HepG2 (cell line): ENCODE data around the gene EEA1. TPM values are rescaled to one million over a fixed set of nuclear protein-coding genes. Genes with fewer than 3 reads are reported as not detected.

Experiments used
- CENPX ChIP-seq: sonication (generic); formaldehyde crosslinking; IDR thresholded peaks from 2 replicates; pipeline ENCODE4 v1.9.0; 2021; ENCODE audit warnings: mild to moderate bottlenecking, missing genetic modification reagents, moderate library complexity
- CREBL2 ChIP-seq: sonication (generic); formaldehyde crosslinking; IDR thresholded peaks from 2 replicates; pipeline ENCODE4 v1.8.1; 2023; ENCODE audit warnings: missing genetic modification reagents, mild to moderate bottlenecking, borderline replicate concordance
- CSRNP2 ChIP-seq: sonication (generic); formaldehyde crosslinking; conservative IDR thresholded peaks from 2 replicates; pipeline ENCODE4 v1.8.0; 2022; ENCODE audit warnings: low read depth, missing genetic modification reagents
- ERF ChIP-seq: IDR thresholded peaks from 2 replicates; pipeline ENCODE4 v1.6.1; 2018; ENCODE audit warnings: missing biosample characterization, missing genetic modification reagents
- ETV6 ChIP-seq: sonication (generic); formaldehyde crosslinking; conservative IDR thresholded peaks from 2 replicates; pipeline ENCODE4 v1.4.0; 2020; ENCODE audit warnings: missing genetic modification reagents
- HNF4G ChIP-seq, 2 experiments: sonication (generic) in 1 of 2; formaldehyde crosslinking in 1 of 2; IDR thresholded peaks; 2 replicates each; pipeline versions ENCODE4 v1.4.0 to v1.6.1; 2011 to 2020; ENCODE audit warnings: borderline replicate concordance in 2 of 2, low read depth in 2 of 2, mild to moderate bottlenecking in 2 of 2, low read length in 1 of 2, missing genetic modification reagents in 1 of 2, moderate library complexity in 1 of 2
- PHF5A ChIP-seq: IDR thresholded peaks from one replicate; pipeline ENCODE4 v1.6.1; 2018; ENCODE audit warnings: low read depth, missing genetic modification reagents; ENCODE audit not compliant: unreplicated experiment
- U2AF2 ChIP-seq: fragments of 200-400 bp; formaldehyde crosslinking; IDR thresholded peaks from 2 replicates; pipeline ENCODE4 v1.6.1; 2017; ENCODE audit warnings: low read depth, mild to moderate bottlenecking, low read length
- WIZ ChIP-seq: sonication (generic); formaldehyde crosslinking; IDR thresholded peaks from 2 replicates; pipeline ENCODE4 v1.5.1; 2020; ENCODE audit warnings: mild to moderate bottlenecking, missing genetic modification reagents
- ZBTB1 ChIP-seq: sonication (generic); formaldehyde crosslinking; IDR thresholded peaks from 2 replicates; pipeline ENCODE4 v1.4.0; 2020; ENCODE audit warnings: missing genetic modification reagents, borderline replicate concordance
- ZBTB46 ChIP-seq: sonication (generic); formaldehyde crosslinking; IDR thresholded peaks from 2 replicates; pipeline ENCODE4 v1.4.0; 2020; ENCODE audit warnings: mild to moderate bottlenecking, missing genetic modification reagents, borderline replicate concordance
- ZFP37 ChIP-seq: sonication (generic); formaldehyde crosslinking; IDR thresholded peaks from 2 replicates; pipeline ENCODE4 v1.4.0; 2020; ENCODE audit warnings: missing genetic modification reagents, borderline replicate concordance
- ZNF121 ChIP-seq: sonication (generic); formaldehyde crosslinking; IDR thresholded peaks from 2 replicates; pipeline ENCODE4 v1.5.0; 2020; ENCODE audit warnings: mild to moderate bottlenecking, missing genetic modification reagents
- ZNF383 ChIP-seq: sonication (generic); formaldehyde crosslinking; IDR thresholded peaks from 2 replicates; pipeline ENCODE4 v1.4.0; 2020; ENCODE audit warnings: missing genetic modification reagents, mild to moderate bottlenecking, borderline replicate concordance
- ZNF460 ChIP-seq: sonication (generic); formaldehyde crosslinking; IDR thresholded peaks from 2 replicates; pipeline ENCODE4 v1.5.1; 2020; ENCODE audit warnings: missing genetic modification reagents, mild to moderate bottlenecking, borderline replicate concordance
- ZNF749 ChIP-seq: sonication (generic); formaldehyde crosslinking; IDR thresholded peaks from 2 replicates; pipeline ENCODE4 v1.8.0; 2022; ENCODE audit warnings: mild to moderate bottlenecking, missing genetic modification reagents, moderate library complexity, borderline replicate concordance
- ZNF790 ChIP-seq: sonication (generic); formaldehyde crosslinking; IDR thresholded peaks from 2 replicates; pipeline ENCODE4 v1.8.0; 2022; ENCODE audit warnings: missing genetic modification reagents, mild to moderate bottlenecking, borderline replicate concordance
- ZNF816 ChIP-seq: sonication (generic); formaldehyde crosslinking; IDR thresholded peaks from 2 replicates; pipeline ENCODE4 v1.8.0; 2022; ENCODE audit warnings: missing genetic modification reagents, mild to moderate bottlenecking, borderline replicate concordance
- ZNF841 ChIP-seq: sonication (generic); formaldehyde crosslinking; IDR thresholded peaks from 2 replicates; pipeline ENCODE4 v1.8.1; 2023; ENCODE audit warnings: missing genetic modification reagents, borderline replicate concordance
- polyA plus RNA-seq, 8 experiments: library from polyadenylated mRNA; depleted of rRNA in 3 of 8; stranded (reverse) in 7 of 8; unstranded in 1 of 8; fragments of >200 nt; fragmentation: Illumina TruSeq in 4 of 8; extraction: Trizol in 4 of 8; gene quantifications; 2 replicates each; pipeline versions ENCODE4 v1.2.1 to v1.2.3, GENCODE V29; 2011 to 2016; ENCODE audit warnings: low read depth in 4 of 8, missing spikeins in 1 of 8, mixed read lengths in 1 of 8; ENCODE audit not compliant: insufficient read depth in 1 of 8
- total RNA-seq, 5 experiments: library from RNA; depleted of rRNA; stranded (reverse); fragments of >200 nt; fragmentation: Illumina TruSeq; extraction: Trizol; gene quantifications; 2 replicates each; pipeline ENCODE4 v1.2.3, GENCODE V29; 2016; ENCODE audit warnings: low read depth in 1 of 5
- TF ChIP-seq, protein P1 (sequence below): sonication (generic); formaldehyde crosslinking; IDR thresholded peaks from 2 replicates; pipeline ENCODE4 v1.8.1; 2023; ENCODE audit warnings: mild to moderate bottlenecking, moderate library complexity, missing genetic modification reagents
- TF ChIP-seq, protein P2 (sequence below): sonication (generic); formaldehyde crosslinking; conservative IDR thresholded peaks from 2 replicates; pipeline ENCODE4 v1.4.0; 2020; ENCODE audit warnings: missing genetic modification reagents
- TF ChIP-seq, protein P3 (sequence below): sonication (generic); formaldehyde crosslinking; conservative IDR thresholded peaks from 2 replicates; pipeline ENCODE4 v1.8.0; 2022; ENCODE audit warnings: missing genetic modification reagents

The EEA1 gene
- total and polyA plus RNA-seq, 2 of the 13 experiments (the other 11 are each of a cell fraction or from before 2014, with no cell fraction given) = 5.0 to 19.3 TPM

- TF ChIP-seq ERF (CRISPR knock-in tag) = no peak
- TF ChIP-seq CSRNP2 (CRISPR knock-in tag) = no peak
- peak; percentile 85; the same call in 1 of the 2 replicates for TF ChIP-seq ZNF460 (CRISPR knock-in tag)
- no peak for TF ChIP-seq ZNF790 (CRISPR knock-in tag)
- no peak for TF ChIP-seq CENPX (CRISPR knock-in tag)
- TF ChIP-seq ZNF816 = peak; percentile 86; the same call in 1 of the 2 replicates
- no peak for TF ChIP-seq ETV6 (CRISPR knock-in tag)
- no peak for TF ChIP-seq ZNF383
- TF ChIP-seq, protein P1, sequence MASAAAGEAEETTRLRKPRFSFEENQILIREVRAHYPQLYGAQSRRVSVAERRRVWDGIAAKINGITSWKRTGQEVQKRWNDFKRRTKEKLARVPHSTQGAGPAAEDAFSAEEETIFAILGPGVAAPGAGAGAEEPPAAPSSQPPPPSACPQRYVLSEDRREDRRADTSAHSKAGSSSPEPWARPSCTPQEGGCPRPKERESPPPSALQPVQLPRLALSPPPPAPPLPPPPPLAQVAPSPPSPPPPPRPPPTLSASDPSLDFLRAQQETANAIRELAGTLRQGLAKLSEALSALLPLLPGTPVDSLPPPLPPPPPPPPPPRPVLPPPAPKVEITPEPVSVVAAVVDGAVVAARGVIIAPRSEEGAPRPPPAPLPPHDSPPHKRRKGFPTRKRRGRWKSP (CRISPR knock-in tag) = no peak; the same call in 1 of the 2 replicates
- no peak for TF ChIP-seq ZFP37
- TF ChIP-seq U2AF2 = no peak
- no peak for TF ChIP-seq ZBTB46 (CRISPR knock-in tag)
- TF ChIP-seq WIZ (CRISPR knock-in tag) = no peak
- TF ChIP-seq, protein P2, sequence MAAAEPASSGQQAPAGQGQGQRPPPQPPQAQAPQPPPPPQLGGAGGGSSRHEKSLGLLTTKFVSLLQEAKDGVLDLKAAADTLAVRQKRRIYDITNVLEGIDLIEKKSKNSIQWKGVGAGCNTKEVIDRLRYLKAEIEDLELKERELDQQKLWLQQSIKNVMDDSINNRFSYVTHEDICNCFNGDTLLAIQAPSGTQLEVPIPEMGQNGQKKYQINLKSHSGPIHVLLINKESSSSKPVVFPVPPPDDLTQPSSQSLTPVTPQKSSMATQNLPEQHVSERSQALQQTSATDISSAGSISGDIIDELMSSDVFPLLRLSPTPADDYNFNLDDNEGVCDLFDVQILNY (CRISPR knock-in tag) = no peak
- TF ChIP-seq PHF5A (CRISPR knock-in tag) = no peak
- TF ChIP-seq CREBL2 (CRISPR knock-in tag) = no peak
- no peak for TF ChIP-seq ZNF841
- peak; percentile 74 for TF ChIP-seq HNF4G (IDR thresholded peaks at IDR 0.05; ENCODE audit: borderline replicate concordance, low read depth, low read length)
- TF ChIP-seq HNF4G (CRISPR knock-in tag; IDR thresholded peaks at IDR 0.05; ENCODE audit: borderline replicate concordance, low read depth) = no peak
- no peak for TF ChIP-seq ZBTB1 (CRISPR knock-in tag)
- peak; percentile 96 for TF ChIP-seq ZNF121
- TF ChIP-seq, protein P3, sequence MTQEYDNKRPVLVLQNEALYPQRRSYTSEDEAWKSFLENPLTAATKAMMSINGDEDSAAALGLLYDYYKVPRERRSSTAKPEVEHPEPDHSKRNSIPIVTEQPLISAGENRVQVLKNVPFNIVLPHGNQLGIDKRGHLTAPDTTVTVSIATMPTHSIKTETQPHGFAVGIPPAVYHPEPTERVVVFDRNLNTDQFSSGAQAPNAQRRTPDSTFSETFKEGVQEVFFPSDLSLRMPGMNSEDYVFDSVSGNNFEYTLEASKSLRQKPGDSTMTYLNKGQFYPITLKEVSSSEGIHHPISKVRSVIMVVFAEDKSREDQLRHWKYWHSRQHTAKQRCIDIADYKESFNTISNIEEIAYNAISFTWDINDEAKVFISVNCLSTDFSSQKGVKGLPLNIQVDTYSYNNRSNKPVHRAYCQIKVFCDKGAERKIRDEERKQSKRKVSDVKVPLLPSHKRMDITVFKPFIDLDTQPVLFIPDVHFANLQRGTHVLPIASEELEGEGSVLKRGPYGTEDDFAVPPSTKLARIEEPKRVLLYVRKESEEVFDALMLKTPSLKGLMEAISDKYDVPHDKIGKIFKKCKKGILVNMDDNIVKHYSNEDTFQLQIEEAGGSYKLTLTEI (CRISPR knock-in tag) = no peak
- TF ChIP-seq ZNF749 (CRISPR knock-in tag) = no peak
Measured at GRCh38 chr12:92945659-92946220, 16.6 kb upstream of the EEA1 start (continued).
